IPS DF 19.7 (cell line): ENCODE data around the gene MINAR2.
A peak's percentile ranks its signal among the peaks of the same experiment; 100 is the strongest.

Experiments
- DNase-seq: peaks from one replicate; pipeline ENCODE4 v3.0.0-alpha.2; 2013; ENCODE audit warnings: low read depth, low spot score

The MINAR2 gene, protein sequence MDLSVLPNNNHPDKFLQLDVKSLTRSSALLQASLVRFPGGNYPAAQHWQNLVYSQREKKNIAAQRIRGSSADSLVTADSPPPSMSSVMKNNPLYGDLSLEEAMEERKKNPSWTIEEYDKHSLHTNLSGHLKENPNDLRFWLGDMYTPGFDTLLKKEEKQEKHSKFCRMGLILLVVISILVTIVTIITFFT

DNA sequence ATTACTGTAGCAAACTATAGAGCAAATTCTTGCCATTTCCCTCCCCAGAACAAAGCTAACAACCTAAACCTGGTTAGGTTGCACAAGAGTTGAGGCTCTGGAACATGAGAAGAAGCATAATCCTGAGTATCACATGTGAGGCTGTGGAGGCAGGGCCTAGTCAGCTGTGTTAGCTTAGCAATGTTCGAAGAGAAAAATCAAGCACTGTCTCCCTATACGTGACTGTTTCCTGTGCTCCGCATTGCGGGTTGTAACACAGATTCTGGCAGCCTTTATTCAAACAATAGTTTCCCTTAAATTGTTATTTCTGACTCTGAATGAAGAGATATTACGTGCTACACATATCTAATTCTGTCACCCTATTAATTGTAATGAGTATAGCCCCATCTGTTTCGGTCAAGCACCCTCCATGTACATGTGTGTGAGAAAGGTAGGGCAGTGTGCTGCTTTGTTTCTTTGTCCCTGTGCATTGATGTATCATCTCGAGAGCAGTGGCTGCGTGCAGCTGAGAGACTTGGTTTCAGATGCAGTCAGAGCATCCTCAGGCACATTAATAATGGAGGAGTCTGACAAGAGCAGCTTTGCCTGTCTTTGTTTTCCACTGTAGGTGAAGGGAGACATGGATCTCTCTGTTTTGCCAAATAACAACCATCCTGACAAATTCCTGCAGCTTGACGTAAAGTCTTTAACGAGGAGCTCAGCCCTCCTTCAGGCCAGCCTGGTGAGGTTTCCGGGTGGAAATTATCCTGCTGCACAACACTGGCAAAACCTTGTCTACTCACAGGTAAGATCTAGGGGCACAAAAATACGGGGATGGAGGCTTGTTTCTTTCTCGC, at the start of gene MINAR2:
Gene MINAR2, plus strand, starts transcription at position 523 of the 836 bp plus-strand sequence. Its CDS starts 97 bp downstream, at position 620.
- DNase-seq, result no peak

DNA sequence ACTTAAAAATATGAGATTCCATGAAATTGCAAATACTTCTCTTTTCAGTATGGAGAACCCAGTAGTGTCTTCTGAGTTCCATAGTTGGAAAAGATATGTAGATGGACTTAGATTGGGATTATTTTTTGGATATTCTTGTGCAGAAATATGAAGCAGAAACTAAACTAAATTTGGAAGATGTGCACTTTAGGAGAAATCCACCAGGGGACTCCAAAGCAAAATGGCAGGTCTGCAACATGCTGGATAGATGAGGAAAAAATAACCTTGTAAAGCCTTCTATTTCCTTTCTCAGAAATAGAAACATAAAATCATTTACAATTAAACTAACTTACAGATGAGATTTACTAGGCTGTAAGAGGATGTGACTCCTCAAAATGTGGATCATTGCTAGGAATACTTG, 49.2 kb upstream of the MINAR2 start:
- DNase-seq, result no peak

DNA sequence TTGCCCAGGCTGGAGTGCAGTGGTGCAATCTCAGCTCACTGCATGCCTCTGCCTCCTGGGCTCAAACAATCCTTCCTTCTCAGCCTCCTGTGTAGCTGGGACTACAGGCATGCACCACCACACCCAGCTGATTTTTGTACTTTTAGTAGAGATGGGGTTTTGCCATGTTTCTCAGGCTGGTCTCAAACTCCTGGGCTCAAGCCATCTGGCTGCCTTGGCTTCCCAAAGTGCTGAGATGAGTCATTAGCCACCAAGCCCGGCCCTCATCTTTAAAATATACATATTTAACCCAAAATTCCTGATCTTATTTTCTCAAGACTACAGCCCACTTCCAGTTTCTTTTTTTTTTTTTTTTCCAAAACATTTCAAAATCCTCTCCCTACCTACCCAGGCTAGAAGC, 31.7 kb upstream of the MINAR2 start:
- DNase-seq, result no peak

DNA sequence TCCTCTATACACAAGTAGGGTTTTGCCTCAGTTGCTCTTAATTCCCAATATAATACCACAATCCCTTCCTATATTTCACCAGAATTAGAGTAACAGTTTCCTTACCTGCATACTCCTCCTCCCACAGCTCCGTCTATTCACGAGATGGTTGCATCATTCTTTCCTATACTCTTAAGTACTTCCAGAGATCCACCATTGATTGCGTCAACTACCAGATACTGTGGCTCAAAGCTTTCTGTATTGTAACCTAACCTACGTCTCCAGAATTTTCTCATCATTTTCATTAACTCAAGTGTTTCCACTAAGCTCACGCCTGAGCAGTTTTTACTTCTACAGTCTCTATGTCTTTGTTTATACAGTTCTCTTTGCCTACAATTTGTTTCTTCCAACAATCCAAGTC, 31.2 kb upstream of the MINAR2 start:
- DNase-seq, result no peak

DNA sequence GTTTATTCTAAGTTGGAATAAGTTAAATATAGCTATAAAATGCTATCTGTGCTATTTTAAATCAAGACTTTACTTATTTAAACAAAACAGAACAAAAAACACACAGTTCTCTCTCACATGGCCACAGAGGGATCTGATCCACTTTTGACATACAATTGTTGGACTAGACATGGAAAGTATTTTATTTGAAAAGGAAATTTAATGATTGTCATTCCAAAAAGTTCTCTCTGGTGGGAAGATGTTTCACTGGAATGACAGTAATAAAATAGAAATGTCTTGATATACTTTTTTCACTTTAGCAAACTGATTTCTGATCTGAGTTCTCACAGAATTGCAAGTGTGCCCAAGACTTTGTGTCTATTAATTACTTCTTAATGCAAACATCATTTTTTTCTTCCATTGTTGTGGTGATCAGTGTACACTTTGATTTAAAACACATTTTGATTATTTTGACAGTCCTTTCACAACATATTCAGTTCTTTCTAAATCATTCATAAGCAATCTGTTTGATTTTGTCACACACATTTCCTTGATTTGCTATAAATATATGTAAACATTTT, 30.1 kb upstream of the MINAR2 start:
- no peak for DNase-seq

DNA sequence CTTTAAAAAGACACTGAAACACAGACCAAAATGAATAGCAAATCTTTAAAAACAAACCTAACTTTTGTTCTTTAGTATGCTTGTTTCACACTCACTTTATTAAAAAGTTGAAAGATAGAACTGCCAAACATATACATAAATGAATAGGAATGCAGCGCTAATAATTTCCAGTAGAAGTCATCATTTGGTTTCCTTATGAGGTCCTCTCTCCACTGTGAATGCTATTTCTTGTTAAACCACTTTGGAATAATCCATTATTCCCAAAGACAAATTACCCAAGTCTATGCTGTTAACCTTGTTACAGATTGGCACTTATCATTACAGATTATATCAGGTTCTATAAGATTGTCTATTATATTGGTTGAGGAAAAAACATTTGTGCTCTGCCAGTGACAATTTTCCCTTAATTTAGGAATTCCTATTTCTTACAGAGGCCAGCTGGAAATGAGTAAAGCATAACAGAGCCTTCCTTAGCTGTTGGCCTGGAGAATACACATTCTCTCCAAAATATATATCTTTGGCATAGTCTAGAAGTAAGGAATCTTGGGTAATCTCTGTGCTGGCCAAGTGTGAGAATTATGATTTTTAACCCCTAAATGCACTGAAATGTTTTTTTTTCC, 29.3 kb upstream of the MINAR2 start:
- no peak for DNase-seq

DNA sequence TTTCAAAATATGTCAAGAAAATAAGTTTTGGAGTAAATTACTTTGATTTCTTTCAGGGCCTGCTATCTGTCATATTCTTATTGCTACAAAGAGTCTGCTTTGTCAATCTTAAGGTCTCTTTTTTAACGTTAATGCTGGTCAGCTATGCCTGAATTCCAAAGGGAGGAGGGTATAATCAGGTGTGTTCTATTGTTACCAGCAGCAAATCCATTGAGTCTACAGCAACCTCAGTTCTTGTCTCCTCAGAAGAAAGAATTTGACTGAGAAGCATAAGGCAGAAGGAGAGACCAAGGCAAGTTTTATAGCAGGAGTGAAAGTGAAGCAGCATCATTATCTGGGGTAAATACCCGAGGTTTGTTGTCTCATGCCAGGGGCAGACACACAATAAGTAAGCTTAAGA, 23.7 kb upstream of the MINAR2 start:
- peak; percentile 35 for DNase-seq

DNA sequence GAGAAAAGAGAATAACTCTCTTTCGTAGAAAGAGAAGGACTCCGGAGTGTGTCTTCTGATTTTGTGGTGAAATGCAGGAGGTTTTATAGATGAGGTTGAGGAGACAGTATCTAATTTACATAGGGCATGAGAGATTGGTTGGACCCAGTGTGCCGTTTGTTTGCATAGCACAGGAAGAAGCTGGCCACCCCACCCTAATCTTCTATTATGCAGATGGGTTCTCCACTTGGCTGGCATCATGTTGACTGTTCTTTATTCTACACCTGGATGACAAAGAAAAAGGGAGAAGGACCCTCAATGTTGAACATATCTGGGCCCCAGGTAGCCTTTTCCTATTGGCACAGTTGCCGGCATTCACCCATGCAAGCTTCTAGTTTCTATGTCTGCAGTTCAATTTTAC, 23.2 kb upstream of the MINAR2 start:
- peak; percentile 38 for DNase-seq

DNA sequence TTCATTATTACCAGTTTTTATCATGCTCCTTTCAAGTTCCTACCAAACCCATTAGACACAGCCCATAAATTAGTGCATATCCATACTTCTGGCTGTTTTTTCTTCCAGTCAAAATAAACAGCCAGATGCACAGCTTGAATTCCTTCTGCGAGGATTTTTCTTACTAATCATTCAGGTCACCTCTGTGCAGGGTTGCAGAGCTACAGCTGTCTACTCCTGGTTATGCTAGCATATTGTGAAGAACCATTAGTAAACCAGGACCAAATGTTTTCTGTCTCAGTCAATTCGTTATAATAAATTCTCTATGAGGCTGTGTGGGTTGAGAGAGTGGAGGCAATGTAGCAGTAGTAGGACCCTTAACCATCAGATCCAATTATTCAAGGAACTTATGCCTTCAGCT, 8.1 kb upstream of the MINAR2 start:
- DNase-seq, result no peak

DNA sequence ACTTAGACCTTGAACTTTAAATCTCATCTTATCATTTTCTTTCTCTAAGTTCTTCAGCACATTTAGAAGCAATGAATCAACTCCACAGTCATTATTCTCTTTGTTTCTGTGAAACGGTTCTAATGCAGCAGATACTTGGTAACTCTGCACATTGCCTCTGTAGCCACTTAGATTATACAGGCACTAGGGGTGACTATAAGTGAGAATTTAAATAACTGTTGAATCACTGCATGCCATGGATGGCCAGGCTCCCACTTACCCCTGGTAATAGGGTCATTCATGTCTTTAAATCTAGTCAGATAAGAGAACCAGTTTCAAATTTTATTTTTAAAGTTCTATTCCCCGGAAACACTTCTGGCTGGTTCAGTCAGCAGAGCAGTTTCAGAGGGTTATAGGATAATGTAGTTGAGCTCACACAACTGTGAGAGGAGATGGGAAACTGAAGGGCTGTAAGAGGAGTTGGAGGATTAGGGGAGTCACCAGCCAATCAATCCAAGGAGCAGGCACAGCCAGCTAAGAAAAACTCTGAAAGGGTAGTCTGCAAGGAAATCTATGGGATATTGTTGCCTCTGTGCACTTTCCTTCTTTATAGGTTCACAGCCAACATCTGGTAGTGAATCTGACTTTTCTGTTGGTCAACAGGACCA, 4.2 kb upstream of the MINAR2 start:
- no peak for DNase-seq

DNA sequence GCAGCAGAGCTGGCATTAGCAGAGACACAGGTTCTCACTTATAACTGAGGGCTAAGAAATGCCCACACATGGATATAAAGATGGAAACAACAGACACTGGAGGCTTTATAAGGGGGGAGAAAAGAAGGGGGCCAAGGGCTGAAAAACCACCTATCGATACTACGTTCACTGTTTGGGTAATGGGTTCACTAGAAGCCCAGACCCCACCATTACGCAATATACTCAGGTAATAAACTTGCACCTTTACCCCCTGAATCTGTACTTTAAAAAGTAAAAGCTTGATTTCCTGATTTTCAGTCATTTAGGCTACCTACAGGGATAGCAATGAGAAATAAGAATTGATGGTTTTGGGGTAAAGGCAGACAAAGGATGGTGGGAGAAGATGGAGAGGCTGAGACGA, 1.9 kb upstream of the MINAR2 start:
- DNase-seq, result no peak

DNA sequence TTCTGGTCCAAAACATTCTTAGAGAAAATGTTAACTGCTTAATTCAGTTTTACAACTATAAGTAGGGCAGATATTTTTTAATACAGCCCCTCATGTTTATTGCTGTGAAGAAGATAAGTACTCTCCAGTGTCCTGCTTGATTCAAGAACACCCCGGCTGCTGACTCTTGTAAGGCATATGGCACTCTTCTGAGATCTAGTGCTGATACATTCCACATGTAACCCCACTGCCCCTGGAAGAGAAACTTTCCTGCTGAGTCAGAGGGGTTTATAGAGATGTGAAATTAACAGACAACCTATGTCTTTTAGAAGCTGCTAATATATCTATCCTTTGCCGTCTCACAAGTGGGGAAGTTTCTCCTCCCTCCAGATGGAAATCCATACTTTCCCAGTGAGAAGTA, 1.0 kb upstream of the MINAR2 start:
- no peak for DNase-seq

DNA sequence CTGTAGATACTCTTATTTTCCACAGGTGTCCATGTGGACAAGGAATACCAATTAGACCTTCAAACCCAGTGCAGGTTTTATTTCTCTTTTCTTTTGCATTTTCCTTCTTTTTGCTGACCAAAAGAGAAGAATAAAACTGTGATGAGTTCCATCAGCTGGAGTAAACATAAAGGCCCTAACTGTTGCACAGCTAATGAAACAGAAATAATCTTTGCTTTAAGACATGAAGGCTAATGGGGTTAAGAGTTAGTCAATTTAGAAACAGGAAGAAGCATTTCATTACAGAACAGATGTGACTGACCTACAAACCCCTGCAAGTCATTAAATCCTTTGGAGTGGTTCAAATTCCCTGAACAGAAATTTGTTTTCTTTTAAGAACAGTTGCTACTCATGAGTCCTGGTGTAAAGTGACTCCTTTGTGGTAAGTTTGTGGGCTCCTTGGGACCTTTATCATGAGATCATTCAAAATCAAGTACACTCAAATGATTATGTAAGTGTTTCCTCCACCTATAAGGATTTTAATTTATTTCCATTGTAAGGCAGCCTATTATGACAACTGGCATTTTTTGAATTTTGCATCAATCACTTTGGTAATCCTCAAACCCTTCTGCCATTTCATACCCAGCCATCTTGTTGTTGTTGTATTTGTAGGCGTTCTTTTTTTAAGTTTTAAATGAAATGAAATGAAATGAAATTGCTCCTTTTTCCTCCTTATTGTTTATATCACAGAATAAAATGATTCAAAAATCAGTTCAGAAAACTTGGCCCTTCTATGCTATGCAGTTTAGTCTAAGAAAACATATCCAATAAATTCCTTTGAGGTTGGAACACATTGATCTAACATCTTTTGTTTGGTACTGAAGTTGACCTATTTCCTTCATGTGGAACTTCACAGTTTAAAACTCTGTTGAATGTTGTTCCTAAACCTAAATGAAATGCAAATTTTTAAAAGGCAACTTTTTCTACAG, 1.3 kb downstream of the MINAR2 start:
- DNase-seq, result no peak

DNA sequence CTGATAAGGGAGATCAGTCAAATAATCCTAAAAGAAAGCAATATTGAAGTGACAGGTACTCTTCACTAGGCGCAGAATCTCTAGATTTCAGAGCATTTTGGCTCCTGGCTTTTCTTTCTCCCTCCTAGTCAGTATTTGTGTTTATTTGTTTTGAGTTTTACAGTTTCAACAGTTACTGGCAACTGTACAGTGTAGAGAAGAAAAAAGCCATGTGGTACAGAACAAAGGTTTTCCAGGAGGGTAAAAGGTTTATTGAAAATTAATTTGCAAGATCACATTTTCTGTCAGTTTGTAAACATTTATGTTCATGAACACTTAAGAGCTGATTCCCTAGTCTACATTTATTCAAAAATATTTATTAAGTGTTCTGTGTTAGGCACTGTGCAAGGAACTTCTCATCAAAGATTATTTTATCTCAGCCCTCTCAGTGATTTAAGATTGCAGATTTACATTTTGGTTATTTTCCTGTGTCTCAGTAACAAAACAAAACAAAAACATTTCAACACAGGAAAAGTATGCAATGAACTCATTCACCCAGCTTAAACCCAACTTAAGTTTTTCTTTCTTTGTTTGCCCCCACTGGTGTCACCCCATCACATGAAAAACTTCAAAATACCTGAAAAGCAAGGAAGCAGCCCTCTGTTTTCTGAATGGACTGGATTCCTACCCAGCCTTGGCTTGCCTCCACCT, 12.9 kb downstream of the MINAR2 start:
- DNase-seq, result no peak

DNA sequence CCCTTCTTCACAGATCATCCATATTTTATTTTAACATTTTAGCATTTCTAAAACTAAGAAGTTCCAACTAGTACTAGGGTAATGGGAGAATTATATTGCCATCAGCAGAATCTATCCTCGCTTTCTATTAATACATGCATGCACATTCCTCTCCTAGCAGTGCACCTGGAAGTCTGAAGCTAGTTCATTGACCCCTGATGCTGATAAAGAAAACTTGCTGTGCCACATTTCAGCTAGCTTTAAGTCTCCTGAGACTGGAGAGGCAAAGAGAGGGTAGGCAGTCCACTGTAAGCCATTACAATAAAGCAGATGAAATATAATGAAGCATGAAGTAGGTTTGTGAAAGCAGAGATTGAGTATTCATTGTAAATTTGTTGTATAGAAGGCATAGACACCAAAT, 15.8 kb downstream of the MINAR2 start:
- DNase-seq, result no peak

DNA sequence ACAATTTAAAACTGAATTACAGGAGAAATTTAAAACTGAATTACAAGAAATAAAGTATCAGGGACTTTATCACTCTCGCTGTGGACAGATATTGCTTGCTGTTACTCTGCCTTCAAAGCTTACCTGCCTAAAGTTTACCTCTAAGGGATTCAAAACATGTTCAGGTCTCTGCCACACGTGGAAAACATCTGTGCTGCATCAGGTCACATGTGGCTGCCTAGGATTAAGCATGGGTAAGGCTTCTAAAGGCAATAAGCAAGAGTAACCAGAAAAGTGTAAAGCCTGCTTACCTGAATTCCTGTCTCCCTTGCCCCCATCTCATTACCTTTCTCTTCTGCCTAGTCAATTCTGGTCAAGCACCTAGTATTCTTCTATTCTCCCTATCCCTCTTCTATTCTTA, 18.9 kb downstream of the MINAR2 start:
- DNase-seq, result no peak

DNA sequence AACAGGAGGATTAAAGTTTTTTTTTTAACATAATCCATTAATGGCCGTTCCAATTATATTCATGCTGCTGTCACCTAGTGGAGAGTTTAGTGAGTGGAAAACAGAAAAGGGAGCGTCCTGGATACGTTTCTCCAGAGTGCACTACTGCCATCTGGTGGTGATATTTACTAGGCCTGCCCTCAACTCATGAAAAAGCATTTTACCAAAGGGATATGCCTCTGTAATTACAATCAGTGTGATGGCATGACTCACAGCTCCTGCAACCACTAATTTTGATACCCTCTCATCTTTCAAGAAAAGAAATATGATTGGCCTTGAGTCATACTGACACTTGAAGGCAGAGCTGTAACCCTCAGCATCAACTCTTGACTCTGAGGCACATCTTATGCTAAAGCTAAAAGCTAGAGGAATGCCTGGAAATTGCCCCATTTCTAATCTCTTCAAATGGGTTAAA, 20.1 kb downstream of the MINAR2 start:
- DNase-seq, result peak; percentile 50

DNA sequence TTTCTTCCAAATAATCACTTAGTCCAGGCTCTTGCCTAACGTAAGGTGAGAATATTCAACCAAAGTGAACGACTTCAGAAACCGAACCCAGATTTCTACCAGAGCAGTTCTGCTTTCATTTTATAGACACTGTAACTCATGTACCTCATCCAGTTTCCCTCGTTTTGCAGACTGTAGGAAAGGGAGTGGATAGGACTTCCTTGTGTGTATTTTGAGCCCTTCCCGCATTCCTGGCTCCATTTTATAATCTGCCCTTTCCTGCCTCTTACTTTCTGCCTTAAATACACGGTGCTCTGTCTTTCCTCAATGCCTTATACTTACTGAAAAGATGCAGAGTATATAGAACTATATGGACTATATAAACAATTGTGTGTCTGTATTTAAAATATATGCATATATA, 20.8 kb downstream of the MINAR2 start:
- no peak for DNase-seq

DNA sequence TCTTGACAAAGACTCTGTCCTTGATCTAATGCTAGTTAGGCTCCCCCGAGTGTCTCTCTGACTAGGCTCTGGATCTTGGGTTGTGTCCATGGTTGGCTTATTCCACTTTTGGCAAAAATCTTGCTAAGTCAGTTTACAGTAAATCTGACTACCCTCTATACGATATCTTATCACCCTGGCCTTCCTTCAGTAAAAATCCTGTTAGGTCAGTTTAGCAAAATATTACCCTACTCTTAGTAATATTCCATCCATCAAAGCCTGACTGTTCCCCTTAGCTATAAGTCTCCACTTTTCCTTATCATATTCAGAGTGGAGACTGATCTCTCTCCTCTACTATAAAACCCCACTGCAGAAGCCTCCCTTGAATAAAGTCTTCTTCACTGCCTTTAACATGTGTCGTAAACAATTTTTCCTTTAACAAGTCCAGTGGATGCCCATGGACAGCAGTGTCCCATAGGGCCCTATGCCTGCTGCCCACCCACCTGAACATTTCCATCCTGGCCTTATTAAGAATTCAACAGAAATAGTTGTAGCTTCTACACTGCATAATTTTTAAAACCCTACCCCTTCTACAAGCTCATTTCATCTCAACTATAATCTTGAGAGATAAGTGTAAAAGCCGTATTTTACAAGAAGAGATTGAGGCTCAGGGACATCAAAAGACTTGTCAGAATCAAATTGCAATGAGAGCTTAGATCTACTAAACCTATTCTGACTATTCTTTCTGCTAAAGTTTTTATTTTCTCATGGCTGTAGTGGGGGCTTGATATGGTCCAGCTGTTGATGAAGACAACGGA, 22.3 kb downstream of the MINAR2 start:
- no peak for DNase-seq
